ENCODE measurements around the gene CDHR3.

GRCh38 chr7:106010866-106011265 lies 47.8 kb downstream of the CDHR3 start:
- TF ChIP-seq CTCF (conservative IDR thresholded peaks at IDR 0.05; ENCODE audit: low read length) (no peak), EZH2phosphoT487 (IDR thresholded peaks at IDR 0.05; ENCODE audit: borderline replicate concordance, low read depth, low read length) (no peak)

All from OCI-LY7 (cell line).